Natural killer cell treated with Interleukin-12 subunit alpha and Interleukin-12 subunit beta and Interleukin-15 and Interleukin-18, amount 100 ng/mL, for 72 hours (primary cell): Measurements from ENCODE around the gene DISP3. TPM values are rescaled to one million over a fixed set of nuclear protein-coding genes. Genes with fewer than 3 reads are reported as not detected.

ENCODE experiments used
- ATAC-seq, 2 donors: fragments of 150-1000 bp; cut with Tn5 transposase in 1 of 2; sonication (Bioruptor Pico), chemical (Tn5 transposase) in 1 of 2; 2 replicates each; pipeline ENCODE4 v1.10.0; 2021
- DNase-seq: peaks from one replicate; pipeline ENCODE4 v3.0.0; 2022; ENCODE audit warnings: low spot score
- H3K27ac Mint-ChIP-seq, 2 donors: 1 replicate in 1 of 2; 2 replicates in 1 of 2; pipeline ENCODE4 v1.8.0; 2022; ENCODE audit warnings: mixed read lengths in 2 of 2, mild to moderate bottlenecking in 1 of 2, moderate library complexity in 1 of 2
- H3K27me3 Mint-ChIP-seq, 2 donors: 1 replicate in 1 of 2; 2 replicates in 1 of 2; pipeline ENCODE4 v1.8.0; 2022; ENCODE audit warnings: mixed read lengths in 2 of 2
- H3K36me3 Mint-ChIP-seq: one replicate; pipeline ENCODE4 v1.8.0; 2022; ENCODE audit warnings: mixed read lengths
- H3K4me1 Mint-ChIP-seq, 2 donors: 1 replicate in 1 of 2; 2 replicates in 1 of 2; pipeline ENCODE4 v1.8.0; 2022; ENCODE audit warnings: low read depth in 2 of 2, mixed read lengths in 2 of 2, mild to moderate bottlenecking in 1 of 2
- H3K4me3 Mint-ChIP-seq: one replicate; pipeline ENCODE4 v1.8.0; 2022; ENCODE audit warnings: mixed read lengths
- H3K9me3 Mint-ChIP-seq: 2 replicates; pipeline ENCODE4 v1.8.0; 2022; ENCODE audit warnings: mixed read lengths
- total RNA-seq, 2 donors: library from RNA; stranded (reverse); gene quantifications; one replicate each; pipeline ENCODE4 v1.2.3, GENCODE V29; 2022

The DISP3 gene
- total RNA-seq, 2 donors from 2014 or later = 0.81 to 1.8 TPM

- Mint-ChIP-seq H3K9me3 (no peaks in the 10 kb centered on the region), H3K27me3 (peaks cover 0 to 3% of the 10 kb centered on the region in 2 donors), H3K4me3 (no peak overlapping the region), H3K27ac (no peak overlapping the region), H3K36me3 (no peaks in the 10 kb centered on the region), H3K4me1 (no peaks in the 10 kb centered on the region)
- DNase-seq (no peak), ATAC-seq (no peak)
These were observed 57.8 kb downstream of the DISP3 start for GRCh38 chr1:11536573-11537379.

- no peaks in the 10 kb centered on the region for H3K4me1 Mint-ChIP-seq
- no peaks in the 10 kb centered on the region for H3K9me3 Mint-ChIP-seq
- H3K27me3 Mint-ChIP-seq = peaks cover 0 to 3% of the 10 kb centered on the region in 2 donors
- no peak overlapping the region for H3K4me3 Mint-ChIP-seq
- H3K36me3 Mint-ChIP-seq = no peaks in the 10 kb centered on the region
- DNase-seq = no peak
- no peak overlapping the region for H3K27ac Mint-ChIP-seq
- ATAC-seq = no peak
These were observed 58.4 kb downstream of the DISP3 start for GRCh38 chr1:11537380-11537764.

GRCh38 chr1:11537854-11538591 is 59.1 kb downstream of the DISP3 start:
- Mint-ChIP-seq H3K27ac (no peak overlapping the region), H3K36me3 (no peaks in the 10 kb centered on the region), H3K9me3 (no peaks in the 10 kb centered on the region), H3K4me3 (no peak overlapping the region), H3K27me3 (peaks cover 0 to 3% of the 10 kb centered on the region in 2 donors), H3K4me1 (no peaks in the 10 kb centered on the region)
- no peak for ATAC-seq
- no peak for DNase-seq

GRCh38 chr1:11538886-11539285 is 59.9 kb downstream of the DISP3 start:
- Mint-ChIP-seq H3K9me3 (no peaks in the 10 kb centered on the region), H3K27ac (no peak overlapping the region), H3K4me3 (no peak overlapping the region), H3K4me1 (no peaks in the 10 kb centered on the region), H3K36me3 (no peaks in the 10 kb centered on the region), H3K27me3 (peaks cover 0 to 3% of the 10 kb centered on the region in 2 donors)
- DNase-seq = no peak
- ATAC-seq = no peak

GRCh38 chr1:11539850-11540772 is 61.2 kb downstream of the DISP3 start:
- H3K36me3 Mint-ChIP-seq = no peaks in the 10 kb centered on the region
- H3K4me1 Mint-ChIP-seq = no peaks in the 10 kb centered on the region
- DNase-seq (no peak), ATAC-seq (no peak)
- H3K27me3 Mint-ChIP-seq = peaks cover 3 to 6% of the 10 kb centered on the region in 2 donors
- no peaks in the 10 kb centered on the region for H3K9me3 Mint-ChIP-seq
- no peak overlapping the region for H3K27ac Mint-ChIP-seq
- H3K4me3 Mint-ChIP-seq = no peak overlapping the region

- no peak overlapping the region for H3K27ac Mint-ChIP-seq
- ATAC-seq = no peak
- H3K36me3 Mint-ChIP-seq = no peaks in the 10 kb centered on the region
- peaks cover 3 to 8% of the 10 kb centered on the region in 2 donors for H3K27me3 Mint-ChIP-seq
- no peak for DNase-seq
- no peaks in the 10 kb centered on the region for H3K4me1 Mint-ChIP-seq
- H3K4me3 Mint-ChIP-seq = no peak overlapping the region
- H3K9me3 Mint-ChIP-seq = no peaks in the 10 kb centered on the region
These were observed 61.8 kb downstream of the DISP3 start for GRCh38 chr1:11540773-11541160.

GRCh38 chr1:11541236-11541635 is 62.3 kb downstream of the DISP3 start:
- peaks cover 3 to 8% of the 10 kb centered on the region in 2 donors for H3K27me3 Mint-ChIP-seq
- H3K36me3 Mint-ChIP-seq = no peaks in the 10 kb centered on the region
- H3K9me3 Mint-ChIP-seq = no peaks in the 10 kb centered on the region
- no peak overlapping the region for H3K4me3 Mint-ChIP-seq
- no peaks in the 10 kb centered on the region for H3K4me1 Mint-ChIP-seq
- DNase-seq = no peak
- H3K27ac Mint-ChIP-seq = no peak overlapping the region
- no peak for ATAC-seq

GRCh38 chr1:11541956-11542355 is 63.0 kb downstream of the DISP3 start:
- Mint-ChIP-seq H3K27me3 (peaks cover 3 to 10% of the 10 kb centered on the region in 2 donors), H3K4me1 (no peaks in the 10 kb centered on the region), H3K9me3 (no peaks in the 10 kb centered on the region), H3K4me3 (no peak overlapping the region), H3K27ac (no peak overlapping the region), H3K36me3 (no peaks in the 10 kb centered on the region)
- no peak for DNase-seq
- no peak for ATAC-seq

- Mint-ChIP-seq H3K27me3 (peaks cover 10 to 18% of the 10 kb centered on the region in 2 donors), H3K9me3 (no peaks in the 10 kb centered on the region), H3K27ac (no peak overlapping the region), H3K36me3 (no peaks in the 10 kb centered on the region), H3K4me1 (no peaks in the 10 kb centered on the region), H3K4me3 (no peak overlapping the region)
- ATAC-seq (no peak), DNase-seq (no peak)
These were observed 64.4 kb downstream of the DISP3 start for GRCh38 chr1:11543392-11543791.

GRCh38 chr1:11543796-11544195 is 64.8 kb downstream of the DISP3 start:
- Mint-ChIP-seq H3K4me1 (no peaks in the 10 kb centered on the region), H3K36me3 (no peaks in the 10 kb centered on the region), H3K9me3 (no peaks in the 10 kb centered on the region)

GRCh38 chr1:11546456-11546855 is 67.5 kb downstream of the DISP3 start:
- H3K27me3 Mint-ChIP-seq = peaks cover 10 to 24% of the 10 kb centered on the region in 2 donors
- H3K4me1 Mint-ChIP-seq = no peaks in the 10 kb centered on the region
- ATAC-seq = no peak
- H3K9me3 Mint-ChIP-seq = no peaks in the 10 kb centered on the region
- DNase-seq = no peak
- H3K27ac Mint-ChIP-seq = no peak overlapping the region
- no peak overlapping the region for H3K4me3 Mint-ChIP-seq
- no peaks in the 10 kb centered on the region for H3K36me3 Mint-ChIP-seq

More at GRCh38 chr1:11543796-11544195, 64.8 kb downstream of the DISP3 start:
- Mint-ChIP-seq H3K27me3 (peaks cover 10 to 18% of the 10 kb centered on the region in 2 donors), H3K4me3 (no peak overlapping the region), H3K27ac (no peak overlapping the region)
- DNase-seq (no peak), ATAC-seq (no peak)

- H3K27me3 Mint-ChIP-seq = peaks cover 25 to 31% of the 10 kb centered on the region in 2 donors
- H3K4me3 Mint-ChIP-seq = no peak overlapping the region
- H3K9me3 Mint-ChIP-seq = no peaks in the 10 kb centered on the region
- no peaks in the 10 kb centered on the region for H3K4me1 Mint-ChIP-seq
- H3K36me3 Mint-ChIP-seq = no peaks in the 10 kb centered on the region
- no peak for DNase-seq
- H3K27ac Mint-ChIP-seq = no peak overlapping the region
- no peak for ATAC-seq
These were observed 71.8 kb downstream of the DISP3 start for GRCh38 chr1:11550664-11551283.

GRCh38 chr1:11558276-11558675 is 79.3 kb downstream of the DISP3 start:
- peaks cover 45 to 53% of the 10 kb centered on the region in 2 donors for H3K27me3 Mint-ChIP-seq

More at GRCh38 chr1:11558276-11558675, 79.3 kb downstream of the DISP3 start:
- Mint-ChIP-seq H3K36me3 (no peaks in the 10 kb centered on the region), H3K9me3 (no peaks in the 10 kb centered on the region), H3K4me3 (no peak overlapping the region), H3K27ac (no peak overlapping the region), H3K4me1 (no peaks in the 10 kb centered on the region)
- DNase-seq = no peak
- no peak for ATAC-seq
